Smooth muscle cell (in vitro differentiated cells): ENCODE data around the gene FOCAD. TPM values are rescaled to one million over a fixed set of nuclear protein-coding genes. Genes with fewer than 3 reads are reported as not detected.

Experiments used
- DNase-seq: peaks from one replicate; lab custom pipeline; 2025; ENCODE audit not compliant: unreplicated experiment; lab: John Stamatoyannopoulos, UW
- H2AFZ ChIP-seq: fragments of 200-600 bp; sonication (generic); 2 replicates; pipeline ENCODE4 v1.6.0; 2016; ENCODE audit warnings: antibody characterized with exemption, low read depth, mild to moderate bottlenecking
- H3F3A ChIP-seq: fragments of 200-600 bp; sonication (generic); 2 replicates; pipeline ENCODE4 v1.6.0; 2017; ENCODE audit warnings: antibody characterized with exemption, low read depth
- H3K27ac ChIP-seq: fragments of 200-600 bp; sonication (generic); 2 replicates; pipeline ENCODE4 v1.5.1; 2016; ENCODE audit warnings: low read depth, mild to moderate bottlenecking
- H3K27me3 ChIP-seq: fragments of 200-600 bp; sonication (generic); 2 replicates; pipeline ENCODE4 v1.6.1; 2016; ENCODE audit warnings: low read depth, mild to moderate bottlenecking
- H3K36me3 ChIP-seq: fragments of 200-600 bp; sonication (generic); 2 replicates; pipeline ENCODE4 v1.5.1; 2016; ENCODE audit warnings: low read depth
- H3K4me1 ChIP-seq: fragments of 200-600 bp; sonication (generic); 2 replicates; pipeline ENCODE4 v1.5.1; 2016; ENCODE audit warnings: low read depth
- H3K4me2 ChIP-seq: fragments of 200-600 bp; sonication (generic); 2 replicates; pipeline ENCODE4 v1.6.0; 2016; ENCODE audit warnings: mild to moderate bottlenecking
- H3K4me3 ChIP-seq: fragments of 200-600 bp; sonication (generic); 2 replicates; pipeline ENCODE4 v1.5.1; 2016; ENCODE audit warnings: mild to moderate bottlenecking
- H3K79me2 ChIP-seq: fragments of 200-600 bp; sonication (generic); 2 replicates; pipeline ENCODE4 v1.6.0; 2016; ENCODE audit warnings: low read depth, mild to moderate bottlenecking
- H3K9ac ChIP-seq: fragments of 200-600 bp; sonication (generic); 2 replicates; pipeline ENCODE4 v1.6.0; 2016; ENCODE audit warnings: low read depth
- H3K9me3 ChIP-seq: fragments of 200-600 bp; sonication (generic); replicated peaks from 2 replicates; pipeline ENCODE4 v1.5.1; 2016; ENCODE audit warnings: low read depth
- H4K20me1 ChIP-seq: fragments of 200-600 bp; sonication (generic); 2 replicates; pipeline ENCODE4 v1.6.0; 2016; ENCODE audit warnings: low read depth
- CTCF ChIP-seq: fragments of 200-600 bp; sonication (generic); IDR thresholded peaks from 2 replicates; pipeline ENCODE4 v1.5.1; 2017; ENCODE audit warnings: borderline replicate concordance, mild to moderate bottlenecking, antibody characterized with exemption; ENCODE audit not compliant: insufficient read depth, poor library complexity, severe bottlenecking
- WGBS: methylation state at CpG from one replicate; pipeline ENCODE4 v1.1.7; 2016; ENCODE audit warnings: low lambda C conversion rate; 5-methylcytosine and 5-hydroxymethylcytosine counted together
- polyA plus RNA-seq: library from polyadenylated mRNA; unstranded; fragments of >200 nt; fragmentation: Nextera tagmentation; extraction: Ambion mirVana; gene quantifications from 2 replicates; pipeline ENCODE4 v1.2.1, GENCODE V29; 2016
- total RNA-seq: library from RNA; depleted of rRNA; stranded (reverse); fragments of >200 nt; gene quantifications from 2 replicates; pipeline ENCODE4 v1.2.3, GENCODE V29; 2014

FOCAD gene
- total RNA-seq, result 80.3 and 106 TPM in 2 replicates
- 22.3 and 31.0 TPM in 2 replicates for polyA plus RNA-seq

- Histone ChIP-seq H3K79me2 (peaks cover 42% of the 10 kb centered on the region), H3K4me1 (peaks cover 14% of the 10 kb centered on the region), H3K9me3 (no peaks in the 10 kb centered on the region), H3K4me3 (peak within 1 kb of the TSS; percentile 65), H2AFZ (peak within 1 kb of the TSS; percentile 90), H4K20me1 (peaks cover 41% of the 10 kb centered on the region), H3F3A (peaks cover 3% of the 10 kb centered on the region), H3K36me3 (no peaks in the 10 kb centered on the region), H3K27me3 (no peaks in the 10 kb centered on the region), H3K9ac (peak within 1 kb of the TSS; percentile 75), H3K27ac (peak within 1 kb of the TSS; percentile 85), H3K4me2 (peak within 1 kb of the TSS; percentile 94)
- WGBS, result under 1% methylated on average over 71 of the region's 78 CpGs
- TF ChIP-seq CTCF, result no peak
- DNase-seq, result peak; percentile 85
These were observed at the start of gene FOCAD for GRCh38 chr9:20684035-20684874. Gene FOCAD, plus strand, starts transcription at chr9:20684259. Its CDS starts 31,095 bp downstream, at chr9:20715354.

- 75% methylated on average over 4 of the region's 4 CpGs for WGBS
- H3K27me3 ChIP-seq, result no peaks in the 10 kb centered on the region
- no peaks in the 10 kb centered on the region for H3K36me3 ChIP-seq
- no peak for DNase-seq
- TF ChIP-seq CTCF, result no peak
- no peaks in the 10 kb centered on the region for H3K9me3 ChIP-seq
- H3K4me3 ChIP-seq, result no peak overlapping the region
- no peak overlapping the region for H3K4me2 ChIP-seq
- no peak overlapping the region for H3K27ac ChIP-seq
- no peaks in the 10 kb centered on the region for H4K20me1 ChIP-seq
- peaks cover 6% of the 10 kb centered on the region for H3F3A ChIP-seq
- H3K79me2 ChIP-seq, result no peaks in the 10 kb centered on the region
- no peak overlapping the region for H2AFZ ChIP-seq
- no peak overlapping the region for H3K9ac ChIP-seq
- H3K4me1 ChIP-seq, result peaks cover 6% of the 10 kb centered on the region
These were observed 49.2 kb upstream of the FOCAD start for GRCh38 chr9:20634895-20635294.

- Histone ChIP-seq H3K79me2 (no peaks in the 10 kb centered on the region), H3K9ac (no peak overlapping the region), H3K4me2 (peak overlapping the region; percentile 81), H3K27me3 (no peaks in the 10 kb centered on the region), H3K4me3 (no peak overlapping the region), H3K4me1 (peaks cover 6% of the 10 kb centered on the region), H2AFZ (peak overlapping the region; percentile 52), H3K27ac (peak overlapping the region; percentile 58), H3K36me3 (no peaks in the 10 kb centered on the region), H4K20me1 (no peaks in the 10 kb centered on the region), H3F3A (peaks cover 6% of the 10 kb centered on the region), H3K9me3 (no peaks in the 10 kb centered on the region)
- 7% methylated on average over 3 of the region's 3 CpGs for WGBS
- no peak for TF ChIP-seq CTCF
- no peak for DNase-seq
These were observed 47.1 kb upstream of the FOCAD start for GRCh38 chr9:20636888-20637440.
